TTC549 (cell line): ENCODE measurements around the gene NOC4L.
"Not testable (repeated sequence)": the region's sequence is repeated elsewhere in the genome, so short reads cannot be mapped to it uniquely, and the experiment has no call there.

Experiments
- FAIRE-seq: peaks from 2 replicates; lab custom pipeline; 2012; peaks lifted over from hg19 to GRCh38; lab: Jason Lieb, UNC

NOC4L gene

DNA sequence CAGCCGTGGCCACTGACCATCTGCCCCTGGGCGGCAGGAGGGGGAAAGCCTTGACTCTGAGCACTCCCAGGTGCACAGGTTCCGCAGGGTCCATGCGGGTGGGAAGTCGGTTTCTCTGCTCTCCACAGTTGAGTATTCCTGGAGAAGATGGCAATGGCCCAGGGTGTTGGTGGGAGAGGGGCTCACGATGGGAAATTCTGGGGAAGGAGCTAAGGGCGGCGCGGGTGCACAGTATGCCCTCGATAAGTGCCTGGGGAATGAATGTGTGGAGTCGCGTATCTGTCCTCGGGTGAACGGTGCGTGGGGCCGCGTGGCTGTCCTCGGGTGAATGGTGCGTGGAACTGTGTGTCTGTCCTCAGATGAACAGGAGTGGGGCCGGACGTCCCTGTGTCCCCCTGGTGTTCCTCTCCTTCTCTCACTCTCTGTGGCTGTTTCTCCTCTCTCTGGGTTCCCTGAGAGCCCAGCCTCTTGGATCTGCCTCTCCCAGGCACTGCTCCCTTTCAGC is 38.0 kb downstream of the NOC4L start:
- no peak for FAIRE-seq

DNA sequence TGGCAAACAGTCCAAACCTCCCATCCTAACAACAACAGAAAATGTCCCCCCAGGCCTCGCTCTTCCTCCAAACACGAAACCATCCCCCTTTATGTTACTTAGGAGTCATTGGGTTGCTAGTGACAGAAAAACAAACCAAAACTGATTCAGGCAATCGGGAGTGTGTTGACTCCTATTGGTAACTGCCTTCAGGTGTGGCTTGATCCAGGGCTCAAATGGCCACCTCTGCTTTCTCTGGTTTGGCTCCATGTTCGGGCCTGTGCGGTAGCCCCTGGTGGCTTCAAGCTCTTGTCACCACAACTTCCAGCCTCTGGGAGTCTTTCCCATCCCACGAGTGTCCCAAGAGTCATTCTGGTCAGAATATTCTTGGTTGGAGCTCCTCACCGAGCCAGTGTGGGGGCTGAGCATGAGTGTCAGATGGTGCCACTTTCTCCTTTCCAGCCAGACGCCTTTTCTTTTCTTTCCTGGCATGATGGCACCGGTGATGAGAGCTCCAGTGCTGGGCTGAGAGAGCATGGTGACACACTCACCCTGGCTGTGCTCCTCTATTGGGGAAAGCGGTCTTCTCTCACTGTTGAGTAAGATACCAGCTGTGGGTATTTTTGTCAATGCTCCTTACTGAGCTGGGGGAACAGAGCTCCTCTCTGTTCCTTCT is 38.6 kb downstream of the NOC4L start:
- FAIRE-seq, result no peak

- FAIRE-seq, result no peak
Observed at GRCh38 chr12:132185705-132186104, 41.4 kb downstream of the NOC4L start.

- FAIRE-seq, result no peak
Observed at GRCh38 chr12:132186208-132186856, 42.1 kb downstream of the NOC4L start.

DNA sequence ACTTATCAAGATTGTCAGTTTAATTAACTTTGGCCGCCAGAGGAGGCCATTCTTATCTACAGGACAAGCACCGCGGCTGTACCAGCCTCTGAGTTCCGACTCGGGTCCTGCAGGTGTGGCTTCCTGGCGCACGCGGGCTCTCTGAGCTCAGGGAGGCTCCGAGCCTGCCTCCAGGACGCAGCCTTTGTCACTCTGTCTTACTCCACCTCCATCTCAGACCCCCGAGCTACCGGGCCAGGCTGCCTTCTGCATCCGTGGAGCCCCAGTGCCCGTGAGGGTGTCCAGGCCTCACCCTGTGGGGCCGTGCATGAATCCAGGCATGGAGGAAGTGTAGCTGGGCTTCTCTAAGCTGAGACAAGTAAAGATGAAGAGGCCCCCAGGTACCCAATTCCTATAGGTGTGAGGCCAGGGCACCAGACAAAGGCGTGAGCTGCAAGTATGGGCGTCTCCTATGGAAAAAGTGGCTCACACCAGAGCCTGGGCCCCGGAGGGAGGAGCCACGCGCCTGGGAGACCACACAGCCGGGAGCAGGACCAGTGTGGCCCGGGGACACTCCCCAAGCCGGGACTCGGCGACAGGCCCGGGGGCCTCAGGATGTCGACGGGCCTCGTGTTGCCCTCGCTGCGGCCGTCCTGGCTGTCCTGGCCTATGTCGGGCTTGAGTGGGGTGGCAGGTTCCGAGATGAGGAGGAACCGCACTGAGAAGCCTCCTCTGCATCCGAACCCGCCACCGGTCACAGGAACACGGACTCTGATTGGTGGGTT is 42.8 kb downstream of the NOC4L start:
- no peak for FAIRE-seq

GRCh38 chr12:132187646-132188450 is 43.6 kb downstream of the NOC4L start:
- FAIRE-seq, result no peak

DNA sequence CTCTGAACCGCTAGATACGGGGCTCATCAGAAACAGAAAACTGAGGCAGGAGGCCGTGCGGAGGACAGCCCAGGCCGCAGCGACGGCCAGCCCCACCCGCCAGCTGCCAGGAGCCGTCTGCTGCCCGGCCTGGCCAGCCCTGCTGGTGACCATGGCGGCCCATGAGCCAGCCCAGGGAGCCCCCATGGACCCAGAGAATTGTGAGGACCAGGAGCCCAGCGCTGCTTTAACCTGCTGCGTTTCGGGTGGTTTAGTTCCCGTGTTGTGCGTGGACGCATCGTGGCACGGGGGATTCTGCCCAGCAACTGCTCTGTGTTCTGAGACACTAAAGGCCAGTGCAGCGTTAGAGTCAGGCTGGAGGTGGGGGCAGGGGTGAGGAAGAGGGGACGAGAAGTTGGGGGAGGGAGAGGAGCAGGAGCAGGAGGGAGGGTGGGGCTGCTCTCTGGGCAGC is 44.2 kb downstream of the NOC4L start:
- no peak for FAIRE-seq

DNA sequence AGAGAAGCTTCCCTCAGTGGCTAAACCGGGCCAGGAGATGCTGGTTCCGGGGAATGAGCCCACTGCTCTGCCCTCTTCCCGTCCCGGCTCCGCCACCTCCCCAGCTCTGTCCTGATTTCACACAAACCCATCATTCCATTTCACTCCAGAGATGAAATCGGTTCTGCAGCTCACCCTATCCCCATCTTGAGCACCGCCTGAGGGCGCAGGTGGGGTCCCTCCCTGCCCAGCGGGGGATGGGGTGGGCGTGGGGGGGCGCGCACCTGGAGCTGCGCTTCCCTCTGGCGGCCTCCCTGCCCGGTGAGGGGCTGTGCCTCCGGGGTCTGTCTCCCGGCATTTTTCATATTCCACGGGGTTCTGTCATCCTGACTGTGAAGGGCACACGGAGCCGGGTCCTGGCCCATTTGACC is 44.7 kb downstream of the NOC4L start:
- no peak for FAIRE-seq

DNA sequence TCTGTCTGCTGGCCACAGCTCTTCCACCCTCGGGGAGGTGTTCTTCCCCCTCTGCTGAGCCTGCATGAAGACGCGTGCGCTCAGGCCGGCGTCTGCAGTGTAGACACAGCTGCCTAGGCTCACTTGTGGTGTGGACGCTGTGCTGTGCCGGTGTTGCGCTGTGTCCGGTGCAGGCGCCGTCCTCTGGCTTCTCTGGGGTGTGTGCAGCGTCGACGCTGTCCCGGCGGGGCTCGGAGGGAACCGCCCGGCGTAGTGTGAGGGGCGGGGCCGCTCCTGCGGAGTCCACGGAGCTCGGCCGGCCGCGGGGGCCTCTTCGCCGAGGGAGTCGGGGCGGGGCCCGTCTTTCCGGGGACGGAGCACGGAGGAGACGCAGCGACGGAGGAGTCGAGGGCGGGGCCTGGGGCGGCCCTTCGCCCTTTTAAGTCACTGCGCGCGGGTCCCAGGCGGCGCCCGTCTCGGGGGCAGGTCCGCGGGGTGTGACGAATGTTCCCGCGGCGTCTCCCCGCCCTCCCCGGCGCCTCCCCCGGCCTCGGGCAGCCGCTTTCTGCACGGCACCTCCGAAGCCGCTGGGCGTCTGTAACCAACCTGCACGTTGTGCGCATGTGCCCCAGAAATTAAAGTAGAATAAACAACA is 45.2 kb downstream of the NOC4L start:
- FAIRE-seq, result no peak

- no peak for FAIRE-seq
Observed at GRCh38 chr12:132190012-132190755, 45.9 kb downstream of the NOC4L start.

GRCh38 chr12:132190834-132191500 is 46.7 kb downstream of the NOC4L start:
- no peak for FAIRE-seq

- no peak for FAIRE-seq
Observed at GRCh38 chr12:132191715-132192553, 47.7 kb downstream of the NOC4L start.

DNA sequence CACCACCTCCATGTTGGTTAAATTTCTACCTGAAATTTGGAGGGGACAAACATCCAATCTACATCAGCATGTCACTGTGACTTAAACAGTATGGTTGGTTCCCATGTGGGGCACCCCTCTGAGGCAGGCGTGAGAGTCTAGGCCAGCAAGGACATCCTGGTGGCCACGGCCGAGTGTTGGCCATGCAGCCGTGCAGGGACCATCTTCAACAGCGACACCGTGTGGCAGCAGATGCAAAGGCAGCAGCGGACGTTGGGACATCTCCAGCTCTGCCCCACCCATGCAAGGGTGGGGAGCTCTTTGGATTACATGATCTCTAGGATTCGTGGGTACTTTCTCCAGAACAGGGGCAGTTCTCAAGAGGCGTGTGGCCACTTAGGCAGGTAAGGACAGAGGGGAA is 49.8 kb downstream of the NOC4L start:
- no peak for FAIRE-seq

DNA sequence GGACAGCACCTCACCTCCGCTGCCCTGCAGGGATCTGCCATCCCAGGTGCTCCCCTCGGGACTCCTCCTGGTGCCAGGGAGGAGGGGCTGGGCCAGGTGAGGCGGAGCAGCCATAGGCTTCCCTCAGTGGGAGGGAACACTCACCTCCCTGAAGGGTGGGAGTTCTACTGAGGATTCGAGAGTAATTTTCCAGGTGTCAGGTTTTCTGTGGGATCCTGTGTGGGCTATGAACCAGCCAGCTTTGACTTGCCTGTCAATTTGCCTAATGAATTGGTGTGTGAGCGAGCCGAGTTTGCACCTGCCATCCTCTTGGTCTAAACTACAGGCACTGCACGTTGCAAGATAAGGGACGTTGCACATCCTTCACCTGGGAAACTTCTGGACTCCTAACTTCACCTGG is 50.3 kb downstream of the NOC4L start:
- no peak for FAIRE-seq

DNA sequence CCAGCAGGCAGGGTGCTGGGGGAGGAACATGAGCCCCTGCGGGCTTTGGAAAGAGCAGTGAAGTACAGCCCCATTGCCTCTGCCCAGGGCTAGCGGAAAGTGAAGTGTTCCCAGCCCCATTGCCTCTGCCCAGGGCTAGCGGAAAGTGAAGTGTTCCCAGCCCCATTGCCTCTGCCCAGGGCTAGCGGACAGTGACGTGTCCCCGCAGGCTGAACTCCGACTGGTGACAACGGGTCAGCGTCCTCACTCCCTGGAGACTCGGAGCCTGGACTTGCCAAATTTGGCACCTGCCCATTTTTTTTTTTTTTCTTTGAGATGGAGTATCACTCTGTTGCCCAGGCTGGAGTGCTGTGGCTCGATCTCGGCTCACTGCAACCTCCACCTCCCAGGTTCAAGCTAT is 51.0 kb downstream of the NOC4L start:
- not testable (repeated sequence) for FAIRE-seq

- no peak for FAIRE-seq
Observed at GRCh38 chr12:132196038-132196872, 52.0 kb downstream of the NOC4L start.

- no peak for FAIRE-seq
Observed at GRCh38 chr12:132196873-132197390, 52.7 kb downstream of the NOC4L start.

DNA sequence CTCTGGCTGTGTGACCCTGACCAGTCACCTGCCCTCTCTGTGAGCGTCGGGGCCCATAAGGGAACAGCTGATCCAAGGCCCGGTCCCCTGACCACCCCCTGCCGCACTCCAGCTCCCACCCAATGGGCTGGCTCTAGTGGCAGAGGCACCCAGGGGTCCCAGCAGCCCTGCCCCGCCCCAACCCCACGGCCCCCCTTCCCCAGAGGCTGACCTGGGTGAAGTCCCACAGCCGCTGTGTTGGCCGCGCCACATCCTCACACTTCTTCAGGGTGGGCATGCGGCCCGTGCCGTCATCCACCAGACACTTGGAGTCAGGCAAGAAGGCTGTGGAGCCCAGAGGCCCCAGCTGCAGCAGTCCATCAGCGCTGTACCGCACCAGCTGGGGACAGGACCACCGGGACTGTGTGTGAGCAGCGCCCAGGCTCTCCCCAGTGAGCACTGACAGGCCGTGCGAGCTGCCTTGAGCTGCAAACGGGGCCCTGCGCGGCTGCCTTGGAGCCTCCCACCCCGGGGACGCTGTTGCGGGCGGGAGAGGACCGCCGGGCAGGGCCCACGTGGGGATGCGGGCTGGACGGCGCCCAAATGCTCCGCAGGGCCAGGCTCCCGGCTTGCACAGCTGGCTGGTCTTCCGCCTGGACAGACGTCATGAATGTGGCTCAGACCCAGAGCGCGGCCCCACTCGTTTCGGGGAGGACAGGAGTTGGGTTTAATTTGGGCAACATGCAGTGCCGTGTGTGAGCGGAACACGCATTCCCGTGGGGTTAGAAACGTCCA is 53.5 kb downstream of the NOC4L start:
- FAIRE-seq, result no peak
